Measurements from ENCODE around the gene VASH1.

Gene VASH1

GRCh38 chr14:76829650-76830421, 68.6 kb downstream of the VASH1 start:
- peaks cover 12% of the 10 kb centered on the region; the same call in 1 of the 2 replicates for H3K27me3 ChIP-seq (ENCODE audit: insufficient read depth, low read length)
- no peak overlapping the region for H3K9ac ChIP-seq (ENCODE audit: low read depth, low read length)
- H3K4me3 ChIP-seq (ENCODE audit: low read length): no peak overlapping the region
- H3K27ac ChIP-seq (ENCODE audit: low read length): no peak overlapping the region
- H3K36me3 ChIP-seq (ENCODE audit: insufficient read depth, low read depth, low read length): no peaks in the 10 kb centered on the region
- H3K9me3 ChIP-seq (ENCODE audit: insufficient read depth, low read depth, low read length): no peaks in the 10 kb centered on the region
- peaks cover 3% of the 10 kb centered on the region; the same call in 1 of the 2 replicates for H3K4me1 ChIP-seq (ENCODE audit: insufficient read depth, low read length)

DNA sequence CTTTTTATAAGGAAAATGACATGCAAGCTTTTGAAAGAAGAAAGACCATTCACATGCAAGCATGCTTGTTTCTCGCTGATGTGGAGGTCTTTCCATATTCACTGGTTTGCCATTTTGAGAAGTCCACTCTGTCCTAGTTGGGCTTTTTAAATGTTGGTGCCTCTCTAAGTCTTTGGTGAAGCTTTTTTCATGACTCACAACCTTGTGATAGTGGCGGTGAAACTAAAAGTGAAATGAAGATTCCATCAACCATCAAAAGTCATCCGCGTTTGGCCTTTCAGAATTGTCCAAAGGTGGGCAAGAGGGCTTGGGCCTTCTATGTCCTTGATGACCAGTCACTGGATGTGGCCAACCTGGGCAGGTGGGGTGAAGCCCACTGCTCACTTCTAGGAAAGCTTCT, 69.3 kb downstream of the VASH1 start:
- Histone ChIP-seq H3K27me3 (ENCODE audit: insufficient read depth, low read length) (peaks cover 12% of the 10 kb centered on the region; the same call in 1 of the 2 replicates), H3K27ac (ENCODE audit: low read length) (no peak overlapping the region), H3K36me3 (ENCODE audit: insufficient read depth, low read depth, low read length) (no peaks in the 10 kb centered on the region), H3K4me1 (ENCODE audit: insufficient read depth, low read length) (peaks cover 3% of the 10 kb centered on the region; the same call in 1 of the 2 replicates), H3K9me3 (ENCODE audit: insufficient read depth, low read depth, low read length) (no peaks in the 10 kb centered on the region), H3K4me3 (ENCODE audit: low read length) (no peak overlapping the region), H3K9ac (ENCODE audit: low read depth, low read length) (no peak overlapping the region)

- no peak overlapping the region for H3K27ac ChIP-seq (ENCODE audit: low read length)
Measured at GRCh38 chr14:76832503-76832988, 71.3 kb downstream of the VASH1 start.

More at GRCh38 chr14:76832503-76832988, 71.3 kb downstream of the VASH1 start:
- Histone ChIP-seq H3K4me1 (ENCODE audit: insufficient read depth, low read length) (peaks cover 3% of the 10 kb centered on the region; the same call in 1 of the 2 replicates), H3K4me3 (ENCODE audit: low read length) (no peak overlapping the region), H3K36me3 (ENCODE audit: insufficient read depth, low read depth, low read length) (no peaks in the 10 kb centered on the region), H3K27me3 (ENCODE audit: insufficient read depth, low read length) (peaks cover 12% of the 10 kb centered on the region; the same call in 1 of the 2 replicates), H3K9me3 (ENCODE audit: insufficient read depth, low read depth, low read length) (no peaks in the 10 kb centered on the region), H3K9ac (ENCODE audit: low read depth, low read length) (no peak overlapping the region)
